ENCODE data around the gene RAD51D. TPM values are rescaled to one million over a fixed set of nuclear protein-coding genes. Genes with fewer than 3 reads are reported as not detected.

RAD51D gene
- total RNA-seq, 2 donors from 2014 or later: 6.1 to 17.3 TPM

DNA sequence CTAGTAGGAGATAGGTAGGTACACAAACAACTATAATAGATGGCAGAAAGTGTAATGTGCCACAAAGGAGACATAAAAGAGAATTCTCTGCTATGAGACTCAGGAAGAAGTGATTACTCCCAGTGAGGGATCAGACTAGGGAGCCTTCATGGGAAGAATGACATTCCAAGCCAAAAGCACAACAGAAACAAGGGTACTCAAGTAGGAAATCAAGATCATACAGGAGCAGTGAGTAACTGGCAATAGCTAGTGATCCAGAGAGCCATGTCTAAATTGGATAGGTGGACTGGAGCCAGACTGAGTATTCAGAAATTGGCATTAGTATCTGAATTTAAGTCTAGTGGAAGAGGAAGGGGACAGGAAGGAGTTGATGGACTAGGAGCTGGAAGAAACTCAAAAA lies 66.9 kb downstream of the RAD51D start:
- Histone ChIP-seq H3K36me3 (no peaks in the 10 kb centered on the region), H3K4me1 (peaks cover 6% of the 10 kb centered on the region), H3K9ac (ENCODE audit: low read depth in 2 of 2, low read length in 2 of 2) (peak overlapping the region in 1 of 2 donors; percentile 15), H3K27ac (peak overlapping the region; percentile 69), H3K4me3 (no peak overlapping the region), H3K27me3 (no peaks in the 10 kb centered on the region), H3K9me3 (no peaks in the 10 kb centered on the region)
- DNase-seq: no peak
- intact Hi-C loops (cut with DNase I): no loop called here
- TF ChIP-seq, protein P1, sequence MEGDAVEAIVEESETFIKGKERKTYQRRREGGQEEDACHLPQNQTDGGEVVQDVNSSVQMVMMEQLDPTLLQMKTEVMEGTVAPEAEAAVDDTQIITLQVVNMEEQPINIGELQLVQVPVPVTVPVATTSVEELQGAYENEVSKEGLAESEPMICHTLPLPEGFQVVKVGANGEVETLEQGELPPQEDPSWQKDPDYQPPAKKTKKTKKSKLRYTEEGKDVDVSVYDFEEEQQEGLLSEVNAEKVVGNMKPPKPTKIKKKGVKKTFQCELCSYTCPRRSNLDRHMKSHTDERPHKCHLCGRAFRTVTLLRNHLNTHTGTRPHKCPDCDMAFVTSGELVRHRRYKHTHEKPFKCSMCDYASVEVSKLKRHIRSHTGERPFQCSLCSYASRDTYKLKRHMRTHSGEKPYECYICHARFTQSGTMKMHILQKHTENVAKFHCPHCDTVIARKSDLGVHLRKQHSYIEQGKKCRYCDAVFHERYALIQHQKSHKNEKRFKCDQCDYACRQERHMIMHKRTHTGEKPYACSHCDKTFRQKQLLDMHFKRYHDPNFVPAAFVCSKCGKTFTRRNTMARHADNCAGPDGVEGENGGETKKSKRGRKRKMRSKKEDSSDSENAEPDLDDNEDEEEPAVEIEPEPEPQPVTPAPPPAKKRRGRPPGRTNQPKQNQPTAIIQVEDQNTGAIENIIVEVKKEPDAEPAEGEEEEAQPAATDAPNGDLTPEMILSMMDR (IDR thresholded peaks at IDR 0.05): no peak

DNA sequence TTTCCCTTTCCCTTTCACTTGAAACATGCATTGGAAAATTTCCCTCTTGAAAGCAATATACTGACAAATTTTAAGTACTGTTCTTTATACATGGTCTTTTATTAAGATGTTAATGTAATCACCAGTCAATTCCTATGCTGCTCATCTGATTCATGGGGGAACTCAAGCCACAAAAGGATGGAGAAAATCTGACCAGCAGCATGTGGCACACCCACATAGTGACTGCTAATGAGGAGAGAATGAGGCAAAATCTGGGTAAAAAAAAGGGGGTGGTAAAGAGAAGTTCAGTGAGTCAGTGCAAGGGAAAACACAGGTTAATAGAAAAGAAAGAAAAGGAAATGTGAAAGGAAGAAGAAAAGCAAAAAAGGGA lies 67.4 kb downstream of the RAD51D start:
- H3K27me3 ChIP-seq: no peaks in the 10 kb centered on the region
- peak overlapping the region; percentile 69 for H3K27ac ChIP-seq
- intact Hi-C loops (cut with DNase I): no loop called here
- peaks cover 6% of the 10 kb centered on the region for H3K4me1 ChIP-seq
- TF ChIP-seq, protein P1 (IDR thresholded peaks at IDR 0.05): no peak
- peak overlapping the region in 1 of 2 donors; percentile 9 for H3K9ac ChIP-seq (ENCODE audit: low read depth in 2 of 2, low read length in 2 of 2)
- DNase-seq: no peak
- H3K9me3 ChIP-seq: no peaks in the 10 kb centered on the region
- H3K4me3 ChIP-seq: no peak overlapping the region
- no peaks in the 10 kb centered on the region for H3K36me3 ChIP-seq

DNA sequence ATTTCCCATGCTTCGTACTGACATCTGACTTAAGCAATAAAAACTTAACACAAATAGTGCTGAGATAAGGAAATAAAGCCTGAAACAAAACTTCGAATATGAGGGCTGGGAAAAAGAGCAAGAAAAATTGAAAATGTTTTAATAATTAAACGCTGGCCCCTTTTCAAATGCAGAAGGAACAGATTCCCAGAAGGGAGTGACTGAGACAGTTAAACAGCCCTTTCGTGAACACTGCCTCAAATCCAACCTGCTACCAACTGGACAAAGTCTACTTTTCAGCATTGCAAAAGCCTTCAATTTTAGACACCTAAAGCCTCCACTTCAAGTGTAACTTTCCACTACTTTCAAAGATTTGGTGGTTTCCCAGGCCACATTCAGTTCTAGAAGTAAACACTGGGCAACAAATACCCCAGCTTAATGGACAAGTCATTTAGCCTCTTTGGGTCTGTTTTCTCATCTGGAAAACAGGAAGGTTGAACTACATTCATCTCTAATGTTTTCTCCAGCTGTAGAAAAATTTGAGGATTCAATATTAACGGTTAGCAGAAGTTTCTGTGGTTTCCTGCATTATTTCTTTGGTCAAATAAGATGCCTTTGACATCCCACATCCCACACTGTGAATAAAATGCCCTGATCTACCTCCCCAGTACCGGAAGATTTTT lies 68.0 kb downstream of the RAD51D start:
- H3K4me3 ChIP-seq: no peak overlapping the region
- peaks cover 6% of the 10 kb centered on the region for H3K4me1 ChIP-seq
- H3K9me3 ChIP-seq: no peaks in the 10 kb centered on the region
- H3K27me3 ChIP-seq: no peaks in the 10 kb centered on the region
- intact Hi-C loops (cut with DNase I): no loop called here
- H3K27ac ChIP-seq: peak overlapping the region; percentile 69
- H3K36me3 ChIP-seq: no peaks in the 10 kb centered on the region
- TF ChIP-seq, protein P1 (IDR thresholded peaks at IDR 0.05): no peak
- DNase-seq: peak; percentile 27
- peak overlapping the region in 1 of 2 donors; percentile 9 for H3K9ac ChIP-seq (ENCODE audit: low read depth in 2 of 2, low read length in 2 of 2)

DNA sequence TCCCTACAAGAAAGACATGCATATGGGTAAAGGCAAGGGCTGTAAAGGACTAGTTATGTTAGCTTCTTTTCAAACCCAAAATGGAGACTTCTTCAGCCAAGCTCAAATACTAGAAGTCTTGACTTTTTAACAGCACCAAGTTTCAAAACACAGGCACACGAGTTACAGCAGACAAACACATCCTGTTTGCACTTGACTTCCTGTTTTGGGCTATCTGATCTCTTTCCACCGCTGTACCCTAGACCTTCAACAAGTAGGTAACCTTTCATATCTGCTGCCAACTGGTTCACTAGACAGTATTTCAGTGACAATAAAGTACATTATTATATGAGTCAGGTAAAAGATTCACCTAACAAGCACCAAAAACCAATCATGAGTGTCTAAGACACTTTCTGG lies 68.5 kb downstream of the RAD51D start:
- Histone ChIP-seq H3K27ac (peak overlapping the region; percentile 69), H3K4me1 (peaks cover 6% of the 10 kb centered on the region), H3K27me3 (no peaks in the 10 kb centered on the region), H3K9me3 (no peaks in the 10 kb centered on the region), H3K36me3 (no peaks in the 10 kb centered on the region), H3K9ac (ENCODE audit: low read depth in 2 of 2, low read length in 2 of 2) (peak overlapping the region in 1 of 2 donors; percentile 4), H3K4me3 (no peak overlapping the region)
- no peak for DNase-seq
- TF ChIP-seq, protein P1 (IDR thresholded peaks at IDR 0.05): no peak
- intact Hi-C loops (cut with DNase I): no loop called here

DNA sequence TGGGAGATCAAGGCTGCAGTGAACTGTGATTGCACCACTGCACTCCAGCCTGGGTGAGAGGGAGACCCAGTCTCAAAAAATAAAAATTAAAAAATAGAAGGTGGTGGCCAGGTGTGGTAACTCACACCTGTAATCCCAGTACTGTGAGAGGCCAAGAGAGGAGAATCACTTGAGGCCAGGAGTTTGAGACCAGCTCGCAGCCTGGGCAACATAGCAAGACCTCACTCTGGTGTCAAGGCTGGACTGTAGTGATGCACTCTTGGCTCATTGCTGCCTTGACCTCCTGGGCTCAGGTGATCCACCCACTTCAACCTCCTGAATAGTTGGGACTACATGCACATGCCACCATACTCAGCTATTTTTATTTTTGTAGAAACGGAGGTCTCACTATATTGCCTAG lies 69.5 kb downstream of the RAD51D start:
- Histone ChIP-seq H3K27ac (peak overlapping the region; percentile 69), H3K9ac (ENCODE audit: low read depth in 2 of 2, low read length in 2 of 2) (no peak overlapping the region), H3K27me3 (no peaks in the 10 kb centered on the region), H3K36me3 (no peaks in the 10 kb centered on the region), H3K4me3 (no peak overlapping the region), H3K4me1 (peaks cover 13% of the 10 kb centered on the region), H3K9me3 (no peaks in the 10 kb centered on the region)
- intact Hi-C loops (cut with DNase I): no loop called here
- no peak for DNase-seq
- TF ChIP-seq, protein P1 (IDR thresholded peaks at IDR 0.05): no peak

All from colonic mucosa (tissue), 4 donors.